Measurements from ENCODE around the gene TMEM178B. TPM values are rescaled to one million over a fixed set of nuclear protein-coding genes. Genes with fewer than 3 reads are reported as not detected.

TMEM178B gene
- polyA plus RNA-seq, 1 of the 3 experiments (the other 2 are of a cell fraction), result 0.20 TPM

DNA sequence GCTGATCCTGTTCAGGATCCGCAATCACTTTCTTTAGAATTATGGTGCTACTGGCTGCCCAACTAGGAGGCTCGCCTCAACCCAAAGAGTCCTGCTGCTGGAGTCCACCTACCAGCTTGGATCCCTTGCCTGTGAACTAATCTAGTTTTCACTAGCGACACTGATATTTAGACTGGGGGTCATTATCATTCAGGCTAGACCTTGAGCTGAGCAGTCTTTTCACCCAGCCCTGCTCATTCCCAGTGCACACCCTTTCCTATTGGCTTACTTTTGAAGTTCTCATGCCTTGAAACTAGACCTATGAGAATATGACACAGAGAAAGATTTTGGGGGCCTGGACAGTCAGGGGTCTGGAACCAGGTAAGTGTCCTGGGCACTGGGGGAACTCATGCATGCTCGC, 107.9 kb downstream of the TMEM178B start:
- Histone ChIP-seq H3K9me3 (no peaks in the 10 kb centered on the region), H3K79me2 (ENCODE audit: insufficient read depth) (no peaks in the 10 kb centered on the region), H3K4me2 (no peak overlapping the region), H4K20me1 (ENCODE audit: insufficient read depth) (no peaks in the 10 kb centered on the region), H3K4me3 (ENCODE audit: low read depth in 2 of 2, low read length in 1 of 2) (no peak overlapping the region; a peak in 1 of 4 replicates), H3F3A (replicated peaks; ENCODE audit: insufficient read depth) (no peaks in the 10 kb centered on the region), H2AFZ (ENCODE audit: low read depth) (no peak overlapping the region), H3K4me1 (ENCODE audit: control insufficient read depth in 1 of 2, insufficient read depth in 2 of 2, low read depth in 1 of 2, low read length in 1 of 2) (peaks cover 0 to 13% of the 10 kb centered on the region in 2 experiments; a peak in 1 of 4 replicates), H3K9me2 (no peaks in the 10 kb centered on the region), H3K27ac (ENCODE audit: low read depth in 2 of 2, low read length in 1 of 2) (no peak overlapping the region), H3K9ac (no peak overlapping the region), H3K27me3 (ENCODE audit: insufficient read depth) (no peaks in the 10 kb centered on the region), H3K36me3 (replicated peaks in 1 of 2; ENCODE audit: control insufficient read depth in 1 of 2, insufficient read depth in 2 of 2, low read length in 1 of 2) (no peaks in the 10 kb centered on the region)
- TF ChIP-seq RFX5 (IDR thresholded peaks at IDR 0.05; ENCODE audit: low read length), result no peak
- no peak for TF ChIP-seq SMC3 (IDR thresholded peaks at IDR 0.05; ENCODE audit: low read depth, low read length)
- TF ChIP-seq JUND (IDR thresholded peaks at IDR 0.05), result no peak
- no peak for TF ChIP-seq ELF1 (IDR thresholded peaks at IDR 0.05)
- TF ChIP-seq NRF1 (IDR thresholded peaks at IDR 0.05; ENCODE audit: low read depth, low read length), result no peak
- TF ChIP-seq POLR2AphosphoS5 (IDR thresholded peaks at IDR 0.05; ENCODE audit: low read depth, low read length), result no peak
- TF ChIP-seq, protein P1, sequence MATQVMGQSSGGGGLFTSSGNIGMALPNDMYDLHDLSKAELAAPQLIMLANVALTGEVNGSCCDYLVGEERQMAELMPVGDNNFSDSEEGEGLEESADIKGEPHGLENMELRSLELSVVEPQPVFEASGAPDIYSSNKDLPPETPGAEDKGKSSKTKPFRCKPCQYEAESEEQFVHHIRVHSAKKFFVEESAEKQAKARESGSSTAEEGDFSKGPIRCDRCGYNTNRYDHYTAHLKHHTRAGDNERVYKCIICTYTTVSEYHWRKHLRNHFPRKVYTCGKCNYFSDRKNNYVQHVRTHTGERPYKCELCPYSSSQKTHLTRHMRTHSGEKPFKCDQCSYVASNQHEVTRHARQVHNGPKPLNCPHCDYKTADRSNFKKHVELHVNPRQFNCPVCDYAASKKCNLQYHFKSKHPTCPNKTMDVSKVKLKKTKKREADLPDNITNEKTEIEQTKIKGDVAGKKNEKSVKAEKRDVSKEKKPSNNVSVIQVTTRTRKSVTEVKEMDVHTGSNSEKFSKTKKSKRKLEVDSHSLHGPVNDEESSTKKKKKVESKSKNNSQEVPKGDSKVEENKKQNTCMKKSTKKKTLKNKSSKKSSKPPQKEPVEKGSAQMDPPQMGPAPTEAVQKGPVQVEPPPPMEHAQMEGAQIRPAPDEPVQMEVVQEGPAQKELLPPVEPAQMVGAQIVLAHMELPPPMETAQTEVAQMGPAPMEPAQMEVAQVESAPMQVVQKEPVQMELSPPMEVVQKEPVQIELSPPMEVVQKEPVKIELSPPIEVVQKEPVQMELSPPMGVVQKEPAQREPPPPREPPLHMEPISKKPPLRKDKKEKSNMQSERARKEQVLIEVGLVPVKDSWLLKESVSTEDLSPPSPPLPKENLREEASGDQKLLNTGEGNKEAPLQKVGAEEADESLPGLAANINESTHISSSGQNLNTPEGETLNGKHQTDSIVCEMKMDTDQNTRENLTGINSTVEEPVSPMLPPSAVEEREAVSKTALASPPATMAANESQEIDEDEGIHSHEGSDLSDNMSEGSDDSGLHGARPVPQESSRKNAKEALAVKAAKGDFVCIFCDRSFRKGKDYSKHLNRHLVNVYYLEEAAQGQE (IDR thresholded peaks at IDR 0.05; ENCODE audit: low read depth, low read length), result no peak
- TF ChIP-seq TCF12 (IDR thresholded peaks at IDR 0.05), result no peak
- no peak for TF ChIP-seq GATA2 (CRISPR knock-in tag; IDR thresholded peaks at IDR 0.05)
- TF ChIP-seq RAD21 (IDR thresholded peaks at IDR 0.05; ENCODE audit: low read length), result no peak
- TF ChIP-seq SIN3A (IDR thresholded peaks at IDR 0.05; ENCODE audit: borderline replicate concordance, low read depth, low read length), result no peak
- TF ChIP-seq IRF3 (IDR thresholded peaks at IDR 0.05; ENCODE audit: low read depth, low read length), result no peak
- TF ChIP-seq, protein P2, sequence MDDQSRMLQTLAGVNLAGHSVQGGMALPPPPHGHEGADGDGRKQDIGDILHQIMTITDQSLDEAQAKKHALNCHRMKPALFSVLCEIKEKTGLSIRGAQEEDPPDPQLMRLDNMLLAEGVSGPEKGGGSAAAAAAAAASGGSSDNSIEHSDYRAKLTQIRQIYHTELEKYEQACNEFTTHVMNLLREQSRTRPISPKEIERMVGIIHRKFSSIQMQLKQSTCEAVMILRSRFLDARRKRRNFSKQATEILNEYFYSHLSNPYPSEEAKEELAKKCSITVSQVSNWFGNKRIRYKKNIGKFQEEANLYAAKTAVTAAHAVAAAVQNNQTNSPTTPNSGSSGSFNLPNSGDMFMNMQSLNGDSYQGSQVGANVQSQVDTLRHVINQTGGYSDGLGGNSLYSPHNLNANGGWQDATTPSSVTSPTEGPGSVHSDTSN (IDR thresholded peaks at IDR 0.05), result no peak
- TF ChIP-seq RXRA (IDR thresholded peaks at IDR 0.05; ENCODE audit: borderline replicate concordance, low read depth), result no peak
- no peak for TF ChIP-seq MAX (IDR thresholded peaks at IDR 0.05; ENCODE audit: low read depth)
- TF ChIP-seq FOSL2 (IDR thresholded peaks at IDR 0.05; ENCODE audit: borderline replicate concordance, low read depth), result no peak
- POLR2A ChIA-PET, result no interaction called here
- WGBS (ENCODE audit: low lambda C conversion rate), result 39% methylated on average over 4 of the region's 4 CpGs
- CTCF ChIA-PET, result no interaction called here
- no peak for DNase-seq

Data from SK-N-SH (cell line).